GM19395 (cell line): ENCODE results near the gene ISOC2.
A peak's percentile ranks its signal among the peaks of the same experiment; 100 is the strongest.

Source experiments
- ATAC-seq: cut with Tn5 transposase; IDR thresholded peaks from one replicate; pipeline ENCODE4 v1.9.1; 2021; ENCODE audit warnings: mild to moderate bottlenecking, moderate library complexity; ENCODE audit not compliant: unreplicated experiment

Gene ISOC2

GRCh38 chr19:55490478-55491432 is 29.3 kb upstream of the ISOC2 start:
- ATAC-seq: no peak

- ATAC-seq: no peak
Measured at GRCh38 chr19:55489711-55490477, 28.5 kb upstream of the ISOC2 start.

- no peak for ATAC-seq
Measured at GRCh38 chr19:55488986-55489710, 27.7 kb upstream of the ISOC2 start.

- ATAC-seq: no peak
Measured at GRCh38 chr19:55487924-55488687, 26.7 kb upstream of the ISOC2 start, which contains the start of gene SSC5D. SSC5D (plus strand) TSS chr19:55488436; CDS start chr19:55488590, 154 bp downstream.

GRCh38 chr19:55486971-55487923 is 25.8 kb upstream of the ISOC2 start:
- no peak for ATAC-seq

- no peak for ATAC-seq
Measured at GRCh38 chr19:55486043-55486970, 24.9 kb upstream of the ISOC2 start.

- peak; percentile 17 for ATAC-seq
Measured at GRCh38 chr19:55485439-55486011, 24.1 kb upstream of the ISOC2 start.

GRCh38 chr19:55484593-55485438 is 23.4 kb upstream of the ISOC2 start, which contains the start of gene NAT14:
NAT14 (plus strand) TSS chr19:55485188; CDS start chr19:55485709, 521 bp downstream.
- ATAC-seq: peak; percentile 61

- no peak for ATAC-seq
Measured at GRCh38 chr19:55483706-55484592, 22.5 kb upstream of the ISOC2 start.

- ATAC-seq: no peak
Measured at GRCh38 chr19:55482967-55483705, 21.7 kb upstream of the ISOC2 start.

GRCh38 chr19:55482156-55482961 is 20.9 kb upstream of the ISOC2 start:
- ATAC-seq: no peak

GRCh38 chr19:55481794-55482155 is 20.3 kb upstream of the ISOC2 start:
- ATAC-seq: no peak

- ATAC-seq: no peak
Measured at GRCh38 chr19:55481148-55481793, 19.8 kb upstream of the ISOC2 start.
